Calu3 (cell line): ENCODE measurements around the gene ASTN1. TPM values are rescaled to one million over a fixed set of nuclear protein-coding genes. Genes with fewer than 3 reads are reported as not detected.

ENCODE experiments used
- BruUV-seq: library from RNA; stranded (reverse); fragments of 400-500 nt; replicated peaks from 2 replicates; lab custom pipeline; 2021; lab: Mats Ljungman, UMichigan
- CTCF ChIA-PET: fragments of 300-600 bp; sonication (Branson Sonifier 250); formaldehyde crosslinking; loops from one replicate; lab custom pipeline; 2022; ENCODE audit warnings: antibody characterized with exemption; lab: Charles Lee
- DNase-seq: peaks from one replicate; pipeline ENCODE4 v3.0.0; 2022
- H3K27ac Mint-ChIP-seq: one replicate; pipeline ENCODE4 v1.8.0; 2022; ENCODE audit warnings: mixed read lengths; ENCODE audit not compliant: unreplicated experiment
- H3K27me3 Mint-ChIP-seq: one replicate; pipeline ENCODE4 v1.8.0; 2022; ENCODE audit warnings: mixed read lengths; ENCODE audit not compliant: unreplicated experiment
- H3K36me3 Mint-ChIP-seq: one replicate; pipeline ENCODE4 v1.8.0; 2022; ENCODE audit warnings: mild to moderate bottlenecking, moderate library complexity, mixed read lengths; ENCODE audit not compliant: insufficient read depth, unreplicated experiment
- H3K4me1 Mint-ChIP-seq: one replicate; pipeline ENCODE4 v1.8.0; 2022; ENCODE audit warnings: mild to moderate bottlenecking, low read depth, mixed read lengths; ENCODE audit not compliant: unreplicated experiment
- H3K4me3 Mint-ChIP-seq: one replicate; pipeline ENCODE4 v1.8.0; 2022; ENCODE audit warnings: mild to moderate bottlenecking, low read depth, moderate library complexity, mixed read lengths; ENCODE audit not compliant: unreplicated experiment
- H3K9me3 Mint-ChIP-seq: one replicate; pipeline ENCODE4 v1.8.0; 2022; ENCODE audit warnings: low read depth, mixed read lengths; ENCODE audit not compliant: unreplicated experiment
- CTCF ChIP-seq: fragments of 200-600 bp; IDR thresholded peaks from one replicate; pipeline ENCODE4 v1.8.0; 2022; ENCODE audit warnings: antibody characterized with exemption; ENCODE audit not compliant: unreplicated experiment
- intact Hi-C: fragments of 100-400 bp; cut with micrococcal nuclease; formaldehyde crosslinking; loops from one replicate; pipeline ENCODE4 v1.10.0; 2022; ENCODE audit not compliant: unreplicated experiment
- total RNA-seq: library from RNA; stranded (reverse); gene quantifications from 2 replicates; pipeline ENCODE4 v1.2.3, GENCODE V29; 2022

ASTN1 gene
- total RNA-seq, 1 experiment from 2014 or later, result not detected

DNA sequence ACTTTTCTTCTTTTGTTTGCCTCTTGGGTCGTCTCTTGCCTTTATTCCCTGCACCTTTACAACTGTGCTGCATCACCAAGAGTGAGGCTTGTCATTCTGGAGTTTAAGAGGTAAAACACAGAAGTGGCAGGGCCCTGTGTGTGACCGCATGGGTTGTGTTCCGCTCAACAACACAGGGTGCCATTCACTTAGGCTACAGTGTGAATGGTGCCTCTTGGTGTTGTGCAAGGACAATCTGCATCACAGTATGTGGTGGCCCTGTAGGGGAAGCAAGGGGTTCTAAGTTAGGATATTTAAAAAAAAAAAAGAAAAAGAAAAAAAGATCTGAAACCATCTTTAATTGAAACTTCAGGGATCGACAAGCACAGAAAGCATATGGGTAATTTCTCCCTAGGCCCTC lies 44.4 kb upstream of the ASTN1 start:
- CTCF ChIA-PET, result interaction anchor here (0.9 to 1.5 kb wide), 2 partner anchors 27 to 147 kb away, joined by 4 read pairs; no protein-coding TSS in a partner anchor
- no peak for TF ChIP-seq CTCF
- Mint-ChIP-seq H3K27ac (no peak overlapping the region), H3K36me3 (no peaks in the 10 kb centered on the region), H3K4me1 (peaks cover 10% of the 10 kb centered on the region), H3K27me3 (peaks cover 13% of the 10 kb centered on the region), H3K4me3 (no peak overlapping the region), H3K9me3 (no peaks in the 10 kb centered on the region)
- DNase-seq, result no peak
- no TSS peak for BruUV-seq
- intact Hi-C loops, result no loop called here

- intact Hi-C loops, result no loop called here
- H3K4me3 Mint-ChIP-seq, result no peak overlapping the region
- BruUV-seq, result no TSS peak
- no peak overlapping the region for H3K27ac Mint-ChIP-seq
- H3K27me3 Mint-ChIP-seq, result peaks cover 13% of the 10 kb centered on the region
- H3K36me3 Mint-ChIP-seq, result no peaks in the 10 kb centered on the region
- peaks cover 10% of the 10 kb centered on the region for H3K4me1 Mint-ChIP-seq
- no peak for TF ChIP-seq CTCF
- CTCF ChIA-PET, result interaction anchor here (1.5 kb wide), 1 partner anchor 25 kb away, joined by 5 read pairs; no protein-coding TSS in a partner anchor
- no peaks in the 10 kb centered on the region for H3K9me3 Mint-ChIP-seq
- no peak for DNase-seq
Observed at GRCh38 chr1:177206831-177207355, 42.4 kb upstream of the ASTN1 start.

GRCh38 chr1:177200290-177200689 lies 35.8 kb upstream of the ASTN1 start:
- no peaks in the 10 kb centered on the region for H3K4me1 Mint-ChIP-seq
- H3K9me3 Mint-ChIP-seq, result peaks cover 3% of the 10 kb centered on the region
- CTCF ChIA-PET, result interaction anchor here (0.7 kb wide), 1 partner anchor 134 kb away, joined by 5 read pairs; no protein-coding TSS in a partner anchor
- no peaks in the 10 kb centered on the region for H3K36me3 Mint-ChIP-seq
- H3K27me3 Mint-ChIP-seq, result peaks cover 40% of the 10 kb centered on the region
- TF ChIP-seq CTCF, result no peak
- H3K4me3 Mint-ChIP-seq, result no peak overlapping the region
- no peak overlapping the region for H3K27ac Mint-ChIP-seq
- no peak for DNase-seq
- no TSS peak for BruUV-seq
- intact Hi-C loops, result loop anchor here (5.0 kb wide), 1 partner anchor 157 kb away; no protein-coding TSS in a partner anchor

- no peaks in the 10 kb centered on the region for H3K4me1 Mint-ChIP-seq
- peaks cover 59% of the 10 kb centered on the region for H3K27me3 Mint-ChIP-seq
- CTCF ChIA-PET, result no interaction called here
- peaks cover 3% of the 10 kb centered on the region for H3K9me3 Mint-ChIP-seq
- H3K36me3 Mint-ChIP-seq, result no peaks in the 10 kb centered on the region
- H3K27ac Mint-ChIP-seq, result no peak overlapping the region
- H3K4me3 Mint-ChIP-seq, result no peak overlapping the region
- no TSS peak for BruUV-seq
- TF ChIP-seq CTCF, result no peak
- intact Hi-C loops, result no loop called here
- no peak for DNase-seq
Observed at GRCh38 chr1:177198243-177198642, 33.7 kb upstream of the ASTN1 start.
